ENCODE results near the gene CAPN9.
"Not testable (repeated sequence)": the region's sequence is repeated elsewhere in the genome, so short reads cannot be mapped to it uniquely, and the experiment has no call there.

The CAPN9 gene

GRCh38 chr1:230747127-230747730 is at the start of gene CAPN9:
TSS of gene CAPN9 (plus strand) at chr1:230747388. CDS start at chr1:230747497, 109 bp downstream.
- H2AFZ ChIP-seq (ENCODE audit: low read depth, low read length), result no peak within 1 kb of the TSS
- no peaks in the 10 kb centered on the region for H3K4me1 ChIP-seq (ENCODE audit: low read length)
- no peak for TF ChIP-seq EZH2phosphoT487 (IDR thresholded peaks at IDR 0.05; ENCODE audit: low read depth)
- TF ChIP-seq, protein P1, sequence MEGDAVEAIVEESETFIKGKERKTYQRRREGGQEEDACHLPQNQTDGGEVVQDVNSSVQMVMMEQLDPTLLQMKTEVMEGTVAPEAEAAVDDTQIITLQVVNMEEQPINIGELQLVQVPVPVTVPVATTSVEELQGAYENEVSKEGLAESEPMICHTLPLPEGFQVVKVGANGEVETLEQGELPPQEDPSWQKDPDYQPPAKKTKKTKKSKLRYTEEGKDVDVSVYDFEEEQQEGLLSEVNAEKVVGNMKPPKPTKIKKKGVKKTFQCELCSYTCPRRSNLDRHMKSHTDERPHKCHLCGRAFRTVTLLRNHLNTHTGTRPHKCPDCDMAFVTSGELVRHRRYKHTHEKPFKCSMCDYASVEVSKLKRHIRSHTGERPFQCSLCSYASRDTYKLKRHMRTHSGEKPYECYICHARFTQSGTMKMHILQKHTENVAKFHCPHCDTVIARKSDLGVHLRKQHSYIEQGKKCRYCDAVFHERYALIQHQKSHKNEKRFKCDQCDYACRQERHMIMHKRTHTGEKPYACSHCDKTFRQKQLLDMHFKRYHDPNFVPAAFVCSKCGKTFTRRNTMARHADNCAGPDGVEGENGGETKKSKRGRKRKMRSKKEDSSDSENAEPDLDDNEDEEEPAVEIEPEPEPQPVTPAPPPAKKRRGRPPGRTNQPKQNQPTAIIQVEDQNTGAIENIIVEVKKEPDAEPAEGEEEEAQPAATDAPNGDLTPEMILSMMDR (IDR thresholded peaks at IDR 0.05; ENCODE audit: low read depth, low read length), result no peak
- H3K27ac ChIP-seq (ENCODE audit: low read length), result no peak within 1 kb of the TSS
- H3K9me3 ChIP-seq (ENCODE audit: insufficient read depth, low read length), result no peaks in the 10 kb centered on the region
- H3K4me2 ChIP-seq (ENCODE audit: low read length), result no peak within 1 kb of the TSS
- H3K36me3 ChIP-seq (replicated peaks; ENCODE audit: low read depth, low read length), result no peaks in the 10 kb centered on the region
- H3K9ac ChIP-seq (ENCODE audit: low read length), result no peak within 1 kb of the TSS
- H4K20me1 ChIP-seq (ENCODE audit: insufficient read depth, low read length), result no peaks in the 10 kb centered on the region
- no peak within 1 kb of the TSS for H3K4me3 ChIP-seq (ENCODE audit: low read length)
- H3K79me2 ChIP-seq (ENCODE audit: low read length), result no peaks in the 10 kb centered on the region
- peaks cover 5% of the 10 kb centered on the region; the same call in 1 of the 2 replicates for H3K27me3 ChIP-seq (ENCODE audit: low read depth, low read length)

DNA sequence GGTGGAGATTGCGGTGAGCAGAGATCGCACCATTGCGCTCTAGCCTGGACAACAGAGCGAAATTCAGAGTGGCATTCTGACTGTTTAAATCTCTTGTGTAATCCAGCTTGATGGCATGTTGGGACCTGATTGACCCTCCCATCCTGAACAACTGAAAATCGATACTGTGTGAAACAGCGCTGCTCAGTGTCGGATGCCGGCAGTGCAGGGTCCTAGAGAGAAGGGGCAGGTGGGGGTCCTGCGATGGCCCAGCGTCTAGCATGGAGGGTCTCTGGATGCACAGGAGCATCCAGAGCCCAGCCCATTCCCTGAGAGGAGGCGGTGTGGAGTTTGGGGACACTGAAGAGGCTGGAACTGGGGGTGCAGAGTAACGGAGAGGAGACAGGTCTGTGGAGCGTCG is 49.1 kb upstream of the CAPN9 start:
- no peak overlapping the region for H2AFZ ChIP-seq (ENCODE audit: low read depth, low read length)

GRCh38 chr1:230698964-230699363 is 48.2 kb upstream of the CAPN9 start:
- not testable (repeated sequence) for H3K9me3 ChIP-seq (ENCODE audit: insufficient read depth, low read length); H3K79me2 ChIP-seq (ENCODE audit: low read length); H3K4me1 ChIP-seq (ENCODE audit: low read length); H3K4me2 ChIP-seq (ENCODE audit: low read length); H3K36me3 ChIP-seq (replicated peaks; ENCODE audit: low read depth, low read length); H2AFZ ChIP-seq (ENCODE audit: low read depth, low read length); H3K9ac ChIP-seq (ENCODE audit: low read length); H3K4me3 ChIP-seq (ENCODE audit: low read length); H3K27me3 ChIP-seq (ENCODE audit: low read depth, low read length); H3K27ac ChIP-seq (ENCODE audit: low read length); H4K20me1 ChIP-seq (ENCODE audit: insufficient read depth, low read length)

More for the DNA sequence above, 49.1 kb upstream of the CAPN9 start:
- H3K9me3 ChIP-seq (ENCODE audit: insufficient read depth, low read length), result no peaks in the 10 kb centered on the region
- no peaks in the 10 kb centered on the region for H3K4me1 ChIP-seq (ENCODE audit: low read length)
- no peaks in the 10 kb centered on the region for H3K79me2 ChIP-seq (ENCODE audit: low read length)
- no peaks in the 10 kb centered on the region for H4K20me1 ChIP-seq (ENCODE audit: insufficient read depth, low read length)
- peaks cover 12% of the 10 kb centered on the region for H3K36me3 ChIP-seq (replicated peaks; ENCODE audit: low read depth, low read length)
- H3K4me2 ChIP-seq (ENCODE audit: low read length), result no peak overlapping the region
- no peak overlapping the region for H3K27ac ChIP-seq (ENCODE audit: low read length)
- H3K27me3 ChIP-seq (ENCODE audit: low read depth, low read length), result no peaks in the 10 kb centered on the region
- H3K9ac ChIP-seq (ENCODE audit: low read length), result no peak overlapping the region
- TF ChIP-seq, protein P1 (IDR thresholded peaks at IDR 0.05; ENCODE audit: low read depth, low read length), result no peak
- no peak for TF ChIP-seq EZH2phosphoT487 (IDR thresholded peaks at IDR 0.05; ENCODE audit: low read depth)
- H3K4me3 ChIP-seq (ENCODE audit: low read length), result no peak overlapping the region

DNA sequence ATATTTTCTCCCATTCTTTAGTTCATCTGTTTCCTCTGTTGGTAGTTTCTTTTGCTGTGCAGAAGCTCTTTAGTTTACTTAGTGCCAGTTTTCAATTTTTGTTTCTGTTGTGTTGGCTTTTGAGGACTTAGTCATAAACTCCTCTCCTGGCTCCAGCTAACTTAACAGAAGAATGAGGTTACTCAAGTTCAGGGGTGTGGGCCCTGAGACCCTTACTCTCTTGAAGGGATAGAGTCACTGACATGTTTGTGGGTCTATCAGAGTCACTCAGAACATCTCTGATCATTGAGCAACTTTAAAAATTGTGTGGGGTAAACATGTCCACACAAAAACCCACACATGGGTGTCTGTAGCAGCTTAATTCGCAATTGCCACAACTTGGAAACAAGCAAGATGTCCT is 47.5 kb upstream of the CAPN9 start:
- H4K20me1 ChIP-seq (ENCODE audit: insufficient read depth, low read length), result no peaks in the 10 kb centered on the region
- H3K36me3 ChIP-seq (replicated peaks; ENCODE audit: low read depth, low read length), result peaks cover 2% of the 10 kb centered on the region
- H3K4me3 ChIP-seq (ENCODE audit: low read length), result no peak overlapping the region
- H3K9me3 ChIP-seq (ENCODE audit: insufficient read depth, low read length), result no peaks in the 10 kb centered on the region
- no peak overlapping the region for H3K27ac ChIP-seq (ENCODE audit: low read length)
- no peak overlapping the region for H2AFZ ChIP-seq (ENCODE audit: low read depth, low read length)
- no peak overlapping the region for H3K9ac ChIP-seq (ENCODE audit: low read length)
- no peaks in the 10 kb centered on the region for H3K27me3 ChIP-seq (ENCODE audit: low read depth, low read length)
- TF ChIP-seq, protein P1 (IDR thresholded peaks at IDR 0.05; ENCODE audit: low read depth, low read length), result no peak
- no peak for TF ChIP-seq EZH2phosphoT487 (IDR thresholded peaks at IDR 0.05; ENCODE audit: low read depth)
- no peaks in the 10 kb centered on the region for H3K4me1 ChIP-seq (ENCODE audit: low read length)
- H3K4me2 ChIP-seq (ENCODE audit: low read length), result no peak overlapping the region
- H3K79me2 ChIP-seq (ENCODE audit: low read length), result no peaks in the 10 kb centered on the region
